GM21723 (cell line): ENCODE results near the gene SLC38A10.

Source experiments
- ATAC-seq: cut with Tn5 transposase; IDR thresholded peaks from one replicate; pipeline ENCODE4 v1.9.1; 2021; ENCODE audit warnings: mild to moderate bottlenecking, moderate library complexity; ENCODE audit not compliant: unreplicated experiment

SLC38A10 gene

GRCh38 chr17:81258292-81258691, 36.8 kb downstream of the SLC38A10 start:
- ATAC-seq, result no peak

- no peak for ATAC-seq
These were observed 37.6 kb downstream of the SLC38A10 start for GRCh38 chr17:81257533-81257932.

- no peak for ATAC-seq
These were observed 38.5 kb downstream of the SLC38A10 start for GRCh38 chr17:81256616-81257015.

- no peak for ATAC-seq
These were observed 40.0 kb downstream of the SLC38A10 start for GRCh38 chr17:81254955-81255717.

GRCh38 chr17:81253358-81254131, 41.6 kb downstream of the SLC38A10 start:
- ATAC-seq, result no peak

GRCh38 chr17:81252987-81253329, 42.1 kb downstream of the SLC38A10 start:
- no peak for ATAC-seq

GRCh38 chr17:81252326-81252986, 42.7 kb downstream of the SLC38A10 start:
- ATAC-seq, result no peak

- ATAC-seq, result no peak
These were observed 43.3 kb downstream of the SLC38A10 start for GRCh38 chr17:81251709-81252301.

- ATAC-seq, result no peak
These were observed 43.9 kb downstream of the SLC38A10 start for GRCh38 chr17:81251094-81251708.

GRCh38 chr17:81250286-81251093, 44.6 kb downstream of the SLC38A10 start:
- no peak for ATAC-seq

GRCh38 chr17:81249223-81250040, 45.7 kb downstream of the SLC38A10 start:
- ATAC-seq, result no peak

- ATAC-seq, result no peak
These were observed 46.5 kb downstream of the SLC38A10 start for GRCh38 chr17:81248649-81249048.

GRCh38 chr17:81247339-81247990, 47.6 kb downstream of the SLC38A10 start:
- ATAC-seq, result no peak

GRCh38 chr17:81246679-81247338, 48.3 kb downstream of the SLC38A10 start:
- no peak for ATAC-seq

GRCh38 chr17:81246343-81246670, 48.8 kb downstream of the SLC38A10 start:
- ATAC-seq, result no peak

- ATAC-seq, result no peak
These were observed 49.3 kb downstream of the SLC38A10 start for GRCh38 chr17:81245665-81246342.

GRCh38 chr17:81245024-81245664, 50.0 kb downstream of the SLC38A10 start:
- no peak for ATAC-seq
